Measurements from ENCODE around the gene LYPD6. TPM values are rescaled to one million over a fixed set of nuclear protein-coding genes. Genes with fewer than 3 reads are reported as not detected.

The LYPD6 gene
- total RNA-seq, 3 donors from 2014 or later, result 0.16 to 17.7 (median 3.9) TPM

- H3K4me1 ChIP-seq, result no peaks in the 10 kb centered on the region
- H3K27ac ChIP-seq, result no peak overlapping the region
- H3K27me3 ChIP-seq, result no peaks in the 10 kb centered on the region
- TF ChIP-seq CTCF (IDR thresholded peaks at IDR 0.05) (no peak), POLR2AphosphoS5 (IDR thresholded peaks at IDR 0.05) (no peak), POLR2A (IDR thresholded peaks at IDR 0.05) (no peak)
- H3K36me3 ChIP-seq, result no peaks in the 10 kb centered on the region
- H3K9me3 ChIP-seq, result no peaks in the 10 kb centered on the region
- intact Hi-C loops (cut with DNase I; ENCODE audit: low total_unique reads), result no loop called here
- DNase-seq (ENCODE audit: low spot score in 2 of 2), result no peak
- no peak overlapping the region for H3K4me3 ChIP-seq
Measured at GRCh38 chr2:149415086-149415485, 84.7 kb downstream of the LYPD6 start.

DNA sequence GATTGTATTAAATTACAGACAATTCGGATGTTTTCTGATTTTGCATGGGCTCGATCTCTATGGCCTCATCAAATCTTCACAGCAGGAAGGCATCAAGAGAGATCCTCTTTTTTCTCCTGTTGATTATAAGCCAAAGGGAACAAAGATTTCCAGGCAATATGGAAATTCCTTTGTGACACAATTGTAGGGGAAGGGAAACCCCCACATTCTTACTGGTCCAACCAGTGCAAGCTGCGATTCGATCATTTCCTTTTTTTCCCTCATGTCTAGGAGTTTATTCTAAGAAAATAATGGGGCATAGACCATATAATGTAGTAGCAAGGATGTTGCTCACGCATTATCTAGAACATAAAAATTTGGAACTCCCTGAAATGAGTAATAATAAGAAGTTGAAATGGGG is 87.7 kb downstream of the LYPD6 start:
- Histone ChIP-seq H3K9me3 (no peaks in the 10 kb centered on the region), H3K27me3 (no peaks in the 10 kb centered on the region), H3K4me3 (no peak overlapping the region), H3K27ac (no peak overlapping the region), H3K4me1 (peaks cover 0 to 3% of the 10 kb centered on the region in 2 donors), H3K36me3 (no peaks in the 10 kb centered on the region)
- intact Hi-C loops (cut with DNase I; ENCODE audit: low total_unique reads), result no loop called here
- DNase-seq (ENCODE audit: low spot score in 2 of 2), result no peak
- no peak for TF ChIP-seq POLR2AphosphoS5 (IDR thresholded peaks at IDR 0.05)
- TF ChIP-seq CTCF (IDR thresholded peaks at IDR 0.05), result no peak
- no peak for TF ChIP-seq POLR2A (IDR thresholded peaks at IDR 0.05)

- H3K27ac ChIP-seq, result no peak overlapping the region
- DNase-seq (ENCODE audit: low spot score in 2 of 2), result no peak
- TF ChIP-seq POLR2A (IDR thresholded peaks at IDR 0.05) (no peak), POLR2AphosphoS5 (IDR thresholded peaks at IDR 0.05) (no peak), CTCF (IDR thresholded peaks at IDR 0.05) (no peak)
Measured at GRCh38 chr2:149420053-149420963, 89.9 kb downstream of the LYPD6 start.

DNA sequence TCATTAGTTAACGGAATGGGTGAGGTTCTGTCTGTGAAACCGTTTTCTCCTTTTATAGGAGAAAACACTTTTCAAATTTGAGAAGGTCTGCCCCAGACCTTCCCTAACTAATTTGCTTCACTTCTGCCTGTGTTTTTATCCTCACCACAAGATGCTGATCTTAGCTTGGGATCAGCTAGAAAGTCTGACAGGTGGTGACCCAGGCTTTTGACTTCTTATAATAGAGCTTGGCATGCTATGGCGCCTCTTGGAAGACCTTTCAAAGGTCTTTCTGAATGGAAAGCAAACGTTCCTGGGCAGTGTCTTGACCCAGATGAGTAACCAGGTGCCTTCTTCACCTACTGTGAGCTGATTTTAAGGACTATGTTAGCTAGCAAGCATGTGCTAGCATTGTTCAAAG is 91.4 kb downstream of the LYPD6 start:
- no peaks in the 10 kb centered on the region for H3K9me3 ChIP-seq
- no peak for TF ChIP-seq POLR2A (IDR thresholded peaks at IDR 0.05)
- TF ChIP-seq CTCF (IDR thresholded peaks at IDR 0.05), result no peak
- TF ChIP-seq POLR2AphosphoS5 (IDR thresholded peaks at IDR 0.05), result no peak
- H3K36me3 ChIP-seq, result no peaks in the 10 kb centered on the region
- DNase-seq (ENCODE audit: low spot score in 2 of 2), result no peak
- peaks cover 0 to 3% of the 10 kb centered on the region in 2 donors for H3K4me1 ChIP-seq
- no peak overlapping the region for H3K4me3 ChIP-seq
- H3K27ac ChIP-seq, result no peak overlapping the region
- intact Hi-C loops (cut with DNase I; ENCODE audit: low total_unique reads), result loop anchor here (5.0 kb wide), 1 partner anchor 1731 kb away; no protein-coding TSS in a partner anchor
- no peaks in the 10 kb centered on the region for H3K27me3 ChIP-seq

More at GRCh38 chr2:149420053-149420963, 89.9 kb downstream of the LYPD6 start:
- Histone ChIP-seq H3K4me1 (peaks cover 0 to 3% of the 10 kb centered on the region in 2 donors), H3K27me3 (no peaks in the 10 kb centered on the region), H3K9me3 (no peaks in the 10 kb centered on the region), H3K36me3 (no peaks in the 10 kb centered on the region), H3K4me3 (no peak overlapping the region)
- intact Hi-C loops (cut with DNase I; ENCODE audit: low total_unique reads), result loop anchor here (5.0 kb wide), 1 partner anchor 1732 kb away; no protein-coding TSS in a partner anchor

GRCh38 chr2:149422337-149422990 is 92.1 kb downstream of the LYPD6 start:
- no peak for TF ChIP-seq POLR2AphosphoS5 (IDR thresholded peaks at IDR 0.05)
- no peak for TF ChIP-seq CTCF (IDR thresholded peaks at IDR 0.05)
- no peak for TF ChIP-seq POLR2A (IDR thresholded peaks at IDR 0.05)
- H3K36me3 ChIP-seq, result no peaks in the 10 kb centered on the region
- no peak for DNase-seq (ENCODE audit: low spot score in 2 of 2)
- peaks cover 0 to 3% of the 10 kb centered on the region in 2 donors for H3K4me1 ChIP-seq
- intact Hi-C loops (cut with DNase I; ENCODE audit: low total_unique reads), result loop anchor here (5.0 kb wide), 1 partner anchor 1730 kb away; no protein-coding TSS in a partner anchor
- H3K4me3 ChIP-seq, result no peak overlapping the region
- no peaks in the 10 kb centered on the region for H3K9me3 ChIP-seq
- no peak overlapping the region for H3K27ac ChIP-seq
- no peaks in the 10 kb centered on the region for H3K27me3 ChIP-seq
